IMR-90 (cell line): ENCODE data around the gene FER1L5.

Experiments used
- BHLHE40 ChIP-seq: fragments of 150-350 bp; IDR thresholded peaks from 2 replicates; pipeline ENCODE4 v1.6.1; 2016; ENCODE audit warnings: mild to moderate bottlenecking, low read depth, low read length
- CEBPB ChIP-seq: IDR thresholded peaks from 2 replicates; pipeline ENCODE4 v1.6.1; 2012; ENCODE audit warnings: low read depth, low read length, improper control_type of control experiment
- CTCF ChIP-seq: conservative IDR thresholded peaks from 2 replicates; pipeline ENCODE4 v1.5.1; 2012; ENCODE audit warnings: mild to moderate bottlenecking, low read depth, low read length, improper control_type of control experiment
- ELK1 ChIP-seq: fragments of 150-350 bp; IDR thresholded peaks from 2 replicates; pipeline ENCODE4 v1.6.1; 2016; ENCODE audit warnings: low read depth, mild to moderate bottlenecking, low read length, moderate library complexity, borderline replicate concordance
- FOS ChIP-seq: fragments of 150-350 bp; IDR thresholded peaks from 2 replicates; pipeline ENCODE4 v1.6.1; 2016; ENCODE audit warnings: low read depth, low read length
- MAFK ChIP-seq: IDR thresholded peaks from 2 replicates; pipeline ENCODE4 v1.6.1; 2012; ENCODE audit warnings: low read depth, low read length, improper control_type of control experiment
- MAZ ChIP-seq: IDR thresholded peaks from 2 replicates; pipeline ENCODE4 v1.6.1; 2012; ENCODE audit warnings: low read depth, mild to moderate bottlenecking, low read length, improper control_type of control experiment, moderate library complexity, borderline replicate concordance
- MXI1 ChIP-seq: IDR thresholded peaks from 2 replicates; pipeline ENCODE4 v1.6.1; 2012; ENCODE audit warnings: low read depth, mild to moderate bottlenecking, low read length, moderate library complexity, borderline replicate concordance
- POLR2A ChIP-seq: IDR thresholded peaks from 2 replicates; pipeline ENCODE4 v1.6.1; 2012; ENCODE audit warnings: mild to moderate bottlenecking, low read depth, low read length
- RAD21 ChIP-seq: IDR thresholded peaks from 2 replicates; pipeline ENCODE4 v1.6.1; 2012; ENCODE audit warnings: low read length, improper control_type of control experiment
- RCOR1 ChIP-seq: IDR thresholded peaks from 2 replicates; pipeline ENCODE4 v1.6.1; 2012; ENCODE audit warnings: mild to moderate bottlenecking, low read length, improper control_type of control experiment; ENCODE audit not compliant: insufficient replicate concordance
- RFX5 ChIP-seq: IDR thresholded peaks from 2 replicates; pipeline ENCODE4 v1.8.0; 2012; ENCODE audit warnings: low read depth, mild to moderate bottlenecking, low read length, moderate library complexity
- SMC3 ChIP-seq: fragments of 150-350 bp; IDR thresholded peaks from 2 replicates; pipeline ENCODE4 v1.6.1; 2016; ENCODE audit warnings: low read depth, mild to moderate bottlenecking, antibody characterized with exemption, low read length, moderate library complexity
- USF2 ChIP-seq: fragments of 150-350 bp; IDR thresholded peaks from 2 replicates; pipeline ENCODE4 v1.6.1; 2017; ENCODE audit warnings: mild to moderate bottlenecking, antibody characterized with exemption, low read length, low read depth

- TF ChIP-seq RFX5 (no peak), CEBPB (no peak), CTCF (no peak), RAD21 (no peak), MAZ (no peak), FOS (no peak), POLR2A (no peak), BHLHE40 (no peak), ELK1 (no peak), MXI1 (no peak), RCOR1 (no peak), SMC3 (no peak), MAFK (no peak), USF2 (no peak)
Measured at GRCh38 chr2:96685577-96686459, 43.3 kb downstream of the FER1L5 start.
